ENCODE results near the gene PI4KA. TPM values are rescaled to one million over a fixed set of nuclear protein-coding genes. Genes with fewer than 3 reads are reported as not detected.
A peak's percentile ranks its signal among the peaks of the same experiment; 100 is the strongest.

PI4KA gene
- total RNA-seq, 3 donors from 2014 or later: 62.7 to 103 (median 73.5) TPM

DNA sequence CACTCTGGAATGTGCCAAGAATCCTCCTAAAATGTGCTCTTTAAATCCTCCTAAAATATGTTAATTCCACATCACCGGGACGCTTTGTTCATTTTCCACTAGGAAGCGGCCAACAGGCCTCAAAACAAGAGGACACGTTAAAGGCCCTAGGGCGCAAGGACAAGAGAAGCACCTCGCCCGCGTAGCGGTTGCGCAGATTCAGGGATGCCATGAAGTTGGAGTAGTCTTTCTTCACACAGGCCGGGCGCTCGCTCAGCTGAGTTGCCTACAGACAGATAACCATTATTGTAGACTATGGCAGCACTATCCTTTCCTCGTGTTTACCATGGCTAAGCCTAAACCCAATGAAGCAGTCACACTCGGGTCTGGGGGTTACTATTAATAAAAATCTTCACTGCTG is 114.2 kb downstream of the PI4KA start:
- no peaks in the 10 kb centered on the region for H3K27me3 ChIP-seq
- TF ChIP-seq, protein P1, sequence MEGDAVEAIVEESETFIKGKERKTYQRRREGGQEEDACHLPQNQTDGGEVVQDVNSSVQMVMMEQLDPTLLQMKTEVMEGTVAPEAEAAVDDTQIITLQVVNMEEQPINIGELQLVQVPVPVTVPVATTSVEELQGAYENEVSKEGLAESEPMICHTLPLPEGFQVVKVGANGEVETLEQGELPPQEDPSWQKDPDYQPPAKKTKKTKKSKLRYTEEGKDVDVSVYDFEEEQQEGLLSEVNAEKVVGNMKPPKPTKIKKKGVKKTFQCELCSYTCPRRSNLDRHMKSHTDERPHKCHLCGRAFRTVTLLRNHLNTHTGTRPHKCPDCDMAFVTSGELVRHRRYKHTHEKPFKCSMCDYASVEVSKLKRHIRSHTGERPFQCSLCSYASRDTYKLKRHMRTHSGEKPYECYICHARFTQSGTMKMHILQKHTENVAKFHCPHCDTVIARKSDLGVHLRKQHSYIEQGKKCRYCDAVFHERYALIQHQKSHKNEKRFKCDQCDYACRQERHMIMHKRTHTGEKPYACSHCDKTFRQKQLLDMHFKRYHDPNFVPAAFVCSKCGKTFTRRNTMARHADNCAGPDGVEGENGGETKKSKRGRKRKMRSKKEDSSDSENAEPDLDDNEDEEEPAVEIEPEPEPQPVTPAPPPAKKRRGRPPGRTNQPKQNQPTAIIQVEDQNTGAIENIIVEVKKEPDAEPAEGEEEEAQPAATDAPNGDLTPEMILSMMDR (IDR thresholded peaks at IDR 0.05): no peak
- TF ChIP-seq POLR2AphosphoS5 (IDR thresholded peaks at IDR 0.05) (no peak), POLR2A (IDR thresholded peaks at IDR 0.05) (no peak)
- H3K36me3 ChIP-seq: no peaks in the 10 kb centered on the region
- H3K27ac ChIP-seq: no peak overlapping the region
- intact Hi-C loops (cut with DNase I; ENCODE audit: low total_unique reads): no loop called here
- H3K4me1 ChIP-seq: peaks cover 0 to 17% of the 10 kb centered on the region in 2 donors
- DNase-seq (ENCODE audit: low spot score in 2 of 2): no peak
- H3K4me3 ChIP-seq: no peak overlapping the region
- H3K9me3 ChIP-seq: no peaks in the 10 kb centered on the region

DNA sequence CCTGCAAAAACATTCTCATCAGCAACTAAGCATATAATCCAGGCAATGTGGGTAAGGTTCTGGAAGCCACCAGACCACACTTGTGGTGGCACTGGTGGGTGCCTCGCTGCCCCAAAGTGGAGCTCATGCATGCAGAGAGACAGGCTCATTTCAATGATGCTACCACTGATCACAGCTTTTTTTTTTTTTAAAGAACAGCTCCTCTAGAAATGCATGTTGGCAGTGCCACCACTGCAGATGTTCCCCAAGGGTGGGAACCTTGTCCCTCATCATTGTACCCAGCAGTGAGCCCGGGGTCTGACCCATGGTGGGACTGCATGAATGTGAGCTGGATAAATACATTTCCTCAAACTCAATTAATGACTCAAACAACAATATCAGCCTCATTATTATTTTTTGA is 115.8 kb downstream of the PI4KA start:
- H3K9me3 ChIP-seq: no peaks in the 10 kb centered on the region
- no peaks in the 10 kb centered on the region for H3K36me3 ChIP-seq
- no peak for DNase-seq (ENCODE audit: low spot score in 2 of 2)
- H3K4me3 ChIP-seq: no peak overlapping the region
- peaks cover 0 to under 1% of the 10 kb centered on the region in 2 donors for H3K4me1 ChIP-seq
- TF ChIP-seq POLR2A (IDR thresholded peaks at IDR 0.05): no peak
- TF ChIP-seq, protein P1 (IDR thresholded peaks at IDR 0.05): no peak
- no peak for TF ChIP-seq POLR2AphosphoS5 (IDR thresholded peaks at IDR 0.05)
- intact Hi-C loops (cut with DNase I; ENCODE audit: low total_unique reads): no loop called here
- H3K27ac ChIP-seq: no peak overlapping the region
- no peaks in the 10 kb centered on the region for H3K27me3 ChIP-seq

GRCh38 chr22:20741634-20742581 is 116.7 kb downstream of the PI4KA start:
- no peak overlapping the region for H3K27ac ChIP-seq
- no peak for DNase-seq (ENCODE audit: low spot score in 2 of 2)
- H3K4me3 ChIP-seq: no peak overlapping the region
- no peaks in the 10 kb centered on the region for H3K27me3 ChIP-seq
- H3K9me3 ChIP-seq: no peaks in the 10 kb centered on the region
- no peaks in the 10 kb centered on the region for H3K36me3 ChIP-seq
- intact Hi-C loops (cut with DNase I; ENCODE audit: low total_unique reads): no loop called here
- no peak for TF ChIP-seq POLR2AphosphoS5 (IDR thresholded peaks at IDR 0.05)
- TF ChIP-seq, protein P1 (IDR thresholded peaks at IDR 0.05): peak in 2 of 3 donors; percentile 44 to 50
- H3K4me1 ChIP-seq: no peaks in the 10 kb centered on the region

GRCh38 chr22:20741008-20741633 is 117.5 kb downstream of the PI4KA start:
- Histone ChIP-seq H3K9me3 (no peaks in the 10 kb centered on the region), H3K27me3 (no peaks in the 10 kb centered on the region), H3K27ac (no peak overlapping the region), H3K4me1 (no peaks in the 10 kb centered on the region), H3K36me3 (no peaks in the 10 kb centered on the region), H3K4me3 (no peak overlapping the region)
- no peak for DNase-seq (ENCODE audit: low spot score in 2 of 2)
- TF ChIP-seq, protein P1 (IDR thresholded peaks at IDR 0.05): no peak
- no peak for TF ChIP-seq POLR2A (IDR thresholded peaks at IDR 0.05)
- no peak for TF ChIP-seq POLR2AphosphoS5 (IDR thresholded peaks at IDR 0.05)
- intact Hi-C loops (cut with DNase I; ENCODE audit: low total_unique reads): no loop called here

Data from breast epithelium (tissue), 4 donors.